HG03108 (cell line): ENCODE results near the gene GDF11.

Experiments used
- ATAC-seq: cut with Tn5 transposase; IDR thresholded peaks from one replicate; pipeline ENCODE4 v1.9.1; 2021; ENCODE audit warnings: moderate library complexity; ENCODE audit not compliant: unreplicated experiment

GDF11 gene

GRCh38 chr12:55742719-55743405, at the start of gene GDF11:
Gene GDF11, plus strand, starts transcription at chr12:55743122. Its CDS starts 195 bp downstream, at chr12:55743317.
- ATAC-seq = peak; percentile 27

GRCh38 chr12:55693323-55694187, 49.4 kb upstream of the GDF11 start:
- no peak for ATAC-seq

DNA sequence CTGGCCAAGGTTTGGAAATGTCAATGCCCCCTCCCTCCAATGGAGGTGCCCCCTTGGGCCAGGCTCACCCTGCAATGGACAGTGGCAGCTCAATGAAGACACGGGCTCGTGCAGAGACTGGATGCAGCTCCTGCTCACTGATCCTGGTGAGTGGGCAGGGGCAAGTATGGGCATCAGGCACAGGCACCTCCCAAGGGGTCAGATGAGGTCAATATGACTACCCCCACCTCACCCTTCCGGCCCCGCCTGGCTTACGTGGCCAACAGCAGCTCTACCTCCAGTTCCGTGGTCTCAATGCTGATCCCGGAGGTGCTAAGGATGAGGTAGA, 48.8 kb upstream of the GDF11 start:
- no peak for ATAC-seq

DNA sequence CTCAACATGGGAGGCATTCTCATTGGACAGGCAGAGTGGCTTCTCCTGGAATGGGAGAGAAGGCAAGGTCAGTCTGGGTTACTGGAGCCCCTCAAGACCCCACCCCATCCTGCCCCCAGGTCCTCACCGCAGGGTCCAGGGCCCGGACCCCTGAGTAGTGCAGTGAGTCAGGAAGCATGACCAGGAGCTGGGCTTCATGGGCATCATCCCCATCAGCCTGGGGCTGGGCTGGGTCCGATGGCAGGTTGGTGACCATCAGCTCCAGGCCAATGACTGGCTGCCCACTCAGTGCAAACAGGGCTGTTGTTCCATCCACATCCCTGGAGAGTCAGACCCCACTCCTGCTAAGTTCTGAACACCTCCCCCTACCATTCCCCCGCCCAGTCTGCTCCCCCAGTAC, 48.3 kb upstream of the GDF11 start:
- ATAC-seq = no peak

DNA sequence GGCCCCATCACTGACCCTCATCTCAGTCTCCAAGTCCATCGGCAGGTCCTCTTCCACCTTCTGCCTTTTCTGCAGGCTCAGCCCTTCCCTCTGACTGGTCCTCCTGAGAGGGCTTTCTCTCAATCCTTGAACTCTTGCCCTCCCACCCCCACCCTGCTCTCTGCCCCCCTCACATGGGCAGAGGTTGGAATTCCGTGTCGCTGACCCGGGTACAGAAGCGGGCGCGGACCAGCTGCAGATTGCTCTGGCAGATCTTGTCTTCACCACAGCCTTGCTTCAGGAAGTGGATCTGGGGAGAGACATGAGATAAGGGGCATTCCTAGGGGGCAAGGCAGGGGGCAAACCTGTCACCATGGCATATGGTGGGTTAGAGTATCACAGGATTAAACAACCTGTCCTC, 47.6 kb upstream of the GDF11 start:
- ATAC-seq = no peak

GRCh38 chr12:55696141-55696540, 46.8 kb upstream of the GDF11 start:
- ATAC-seq = no peak

DNA sequence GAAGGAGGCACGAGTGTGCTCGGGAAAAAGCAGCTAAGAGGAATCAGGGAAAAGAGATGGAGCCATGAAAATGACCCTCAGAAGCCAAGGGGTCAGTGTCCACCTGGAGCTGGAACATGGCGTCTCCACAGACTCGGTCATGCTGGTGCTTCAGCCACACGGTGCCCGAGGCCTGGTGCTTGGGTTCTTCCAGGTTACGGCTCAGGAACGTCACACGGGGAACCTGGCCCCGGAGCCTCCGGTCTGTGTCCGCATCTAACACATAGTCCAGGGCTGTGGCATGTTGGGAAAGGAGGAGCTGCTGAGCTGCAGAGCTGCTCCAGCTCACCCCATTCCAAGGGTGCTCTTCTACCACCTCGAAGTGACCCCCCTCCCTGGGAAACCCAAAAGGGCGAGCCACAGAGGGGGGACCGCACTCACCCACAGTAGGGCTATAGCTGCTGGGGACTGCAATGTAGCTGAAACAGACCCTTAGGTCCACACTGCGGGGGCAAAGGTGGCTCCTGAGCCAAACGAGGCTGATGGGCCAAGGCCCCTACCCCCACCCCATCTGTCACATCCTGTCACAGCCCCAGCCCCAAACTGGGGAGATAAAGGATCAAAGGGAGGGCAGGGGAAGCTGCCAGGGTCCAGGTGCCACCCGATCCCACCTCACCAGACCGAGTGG, 46.0 kb upstream of the GDF11 start:
- ATAC-seq = no peak

- ATAC-seq = no peak
These were observed 45.2 kb upstream of the GDF11 start for GRCh38 chr12:55697686-55698085.

GRCh38 chr12:55698241-55698955, 44.5 kb upstream of the GDF11 start:
- ATAC-seq = no peak

DNA sequence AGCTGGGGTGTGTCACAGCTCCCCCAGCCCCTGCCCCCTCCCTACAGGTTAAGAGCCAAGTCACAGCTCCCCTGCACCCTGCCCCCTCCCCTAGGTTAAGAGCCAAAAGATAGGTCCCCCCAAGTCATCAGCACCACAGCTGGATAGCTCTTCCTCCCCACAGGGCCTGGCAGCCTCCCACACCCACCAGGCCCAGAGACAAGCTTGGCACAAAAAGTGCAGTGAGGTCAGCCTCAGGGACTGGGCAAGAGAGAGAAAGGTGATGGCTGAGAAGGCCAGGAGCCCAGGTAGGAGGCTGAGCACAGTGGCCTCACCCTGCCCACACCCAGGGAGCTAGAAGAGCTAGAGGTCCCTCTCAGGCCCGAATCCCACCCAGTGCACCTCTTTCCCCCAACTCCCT, 44.0 kb upstream of the GDF11 start:
- no peak for ATAC-seq

DNA sequence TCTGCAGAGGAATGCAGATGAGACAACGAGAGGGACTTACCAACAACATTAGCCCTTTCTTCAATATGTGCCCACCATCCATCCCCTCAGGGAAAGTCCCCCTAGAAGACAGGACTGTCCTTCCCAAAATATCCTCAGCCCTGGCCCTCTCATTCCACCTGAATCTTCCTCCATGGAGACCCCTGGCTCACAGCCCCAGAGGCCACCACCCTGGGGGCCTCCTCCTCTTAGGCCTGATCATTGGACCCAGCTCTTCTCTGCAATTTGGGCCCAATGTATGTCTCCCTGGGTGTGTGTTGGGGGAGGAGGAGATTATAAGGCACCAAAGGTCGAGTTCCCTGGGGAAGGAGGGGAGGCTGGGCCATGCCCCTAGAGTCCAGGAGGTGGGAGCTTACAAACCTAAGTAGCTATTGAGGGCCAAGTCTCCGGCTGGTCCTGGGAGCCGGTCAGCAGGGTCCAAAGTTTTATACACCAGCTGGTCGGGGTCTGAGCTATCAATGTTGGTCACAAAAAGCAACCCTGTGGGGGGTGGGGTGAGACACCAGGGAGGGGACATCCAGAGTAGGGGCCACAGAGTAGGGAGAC, 43.4 kb upstream of the GDF11 start:
- no peak for ATAC-seq

DNA sequence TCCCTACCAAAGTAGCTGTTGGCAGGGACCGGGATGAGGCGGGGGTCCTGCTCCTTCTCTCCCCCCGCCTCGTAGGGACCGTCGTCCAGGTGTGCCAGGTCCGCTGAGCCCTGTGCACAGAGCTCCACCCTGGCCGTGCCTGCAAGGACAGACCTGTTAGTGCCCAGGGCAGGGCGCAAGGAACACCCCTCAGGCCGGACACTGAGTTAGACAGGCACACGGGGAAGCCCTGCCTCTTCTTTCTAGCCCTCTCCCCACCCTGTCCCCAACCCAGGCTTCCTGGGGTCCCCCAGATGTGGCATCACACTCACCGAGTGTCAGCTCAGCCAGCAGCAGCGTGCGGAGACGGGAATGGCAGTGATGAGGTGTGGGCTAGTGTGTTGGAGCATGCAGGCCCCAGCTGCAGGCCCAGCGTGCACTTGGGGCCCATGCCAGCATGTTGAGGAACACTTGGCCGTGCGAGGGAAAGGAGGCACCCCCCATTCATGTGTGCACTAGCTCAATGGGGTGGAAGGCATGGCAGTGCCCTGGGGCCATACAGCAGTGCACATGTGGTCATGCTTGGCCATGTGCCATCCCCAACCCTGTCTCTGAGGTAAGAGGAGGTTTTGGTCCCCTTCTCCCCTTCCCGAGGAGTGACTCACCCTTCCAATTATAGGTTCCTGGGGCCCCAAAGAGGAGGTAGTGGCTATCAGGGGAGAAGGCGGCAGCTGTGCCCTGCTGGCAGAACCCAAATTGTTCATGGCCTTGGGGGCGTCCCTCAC, 42.5 kb upstream of the GDF11 start:
- ATAC-seq = no peak

GRCh38 chr12:55702861-55703260, 40.1 kb upstream of the GDF11 start:
- ATAC-seq = no peak

- no peak for ATAC-seq
These were observed 39.6 kb upstream of the GDF11 start for GRCh38 chr12:55703288-55703687.

GRCh38 chr12:55703901-55704761, 38.8 kb upstream of the GDF11 start:
- no peak for ATAC-seq

DNA sequence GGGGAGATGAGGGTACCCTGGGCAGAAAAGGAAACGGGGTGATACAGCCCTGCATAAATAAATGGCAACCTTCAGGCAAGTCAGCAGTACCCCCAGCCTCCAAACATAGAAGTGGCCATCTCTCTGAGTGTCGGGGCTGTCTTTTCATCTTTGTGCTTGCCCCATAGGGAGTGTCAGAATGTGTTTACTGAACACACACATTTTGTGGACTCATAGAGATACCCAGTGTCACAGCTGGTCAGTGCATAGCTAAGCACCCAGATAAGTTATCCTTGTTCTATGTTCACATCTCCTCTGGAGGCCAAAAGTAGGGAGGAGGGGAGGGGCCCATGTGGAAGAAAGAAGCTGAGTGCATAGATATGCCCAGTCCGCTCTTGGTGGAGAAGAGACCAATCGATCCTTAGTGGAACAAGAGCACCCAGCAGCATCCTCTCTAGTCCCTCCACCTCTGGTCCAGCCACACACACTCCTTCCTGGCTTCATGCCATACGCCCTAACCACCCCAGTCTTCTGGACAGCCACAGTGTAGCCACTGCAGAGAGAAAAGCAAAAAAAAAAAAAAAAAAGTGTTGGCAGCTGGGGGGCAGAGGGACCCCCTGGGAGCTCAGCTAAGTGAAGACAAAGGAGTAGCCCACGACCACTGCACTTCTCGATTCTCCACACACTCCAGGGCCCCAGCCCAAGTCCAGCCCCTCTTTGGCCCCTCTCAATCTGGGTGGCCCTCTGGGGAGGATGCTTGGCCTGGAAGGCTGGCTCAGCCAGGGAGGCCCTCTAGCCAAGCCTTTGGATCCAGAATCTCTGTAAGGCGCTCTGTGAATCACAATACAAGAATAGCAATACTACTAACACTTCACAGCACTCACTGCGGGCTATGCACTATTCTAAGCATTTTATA, 37.9 kb upstream of the GDF11 start:
- ATAC-seq = no peak

DNA sequence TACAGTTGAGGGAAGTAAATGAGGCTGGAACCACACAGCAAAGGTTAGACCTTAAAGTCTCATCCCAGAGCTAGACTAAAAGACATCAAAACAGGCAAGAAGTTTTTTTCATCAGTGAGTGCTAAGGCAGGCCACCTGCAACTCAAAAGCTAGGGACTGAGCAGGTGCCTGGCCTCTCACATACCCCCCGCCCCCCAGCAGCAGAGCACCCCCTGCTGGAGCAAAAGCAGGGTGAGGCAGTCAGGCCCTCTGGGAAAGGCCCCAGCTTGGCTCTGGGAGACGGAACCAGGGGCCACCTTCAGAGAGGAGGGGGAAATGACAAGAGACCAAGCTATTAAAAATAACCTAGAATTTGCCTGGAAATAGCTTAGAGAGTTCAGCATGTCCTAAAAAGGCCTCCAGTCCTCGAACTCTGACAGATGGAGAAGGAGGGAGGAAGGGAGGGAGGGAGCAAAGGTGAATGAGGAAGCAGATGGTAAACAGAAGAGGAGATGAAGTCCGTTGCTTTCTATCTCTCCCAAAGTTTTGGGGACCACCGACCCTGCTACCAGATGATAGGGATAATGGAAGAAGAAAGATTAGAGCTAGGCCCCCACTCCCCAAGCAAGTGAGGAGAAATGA, 37.0 kb upstream of the GDF11 start:
- ATAC-seq = no peak
